H54 (cell line): Measurements from ENCODE around the gene PTPRB.

Experiments
- DNase-seq: peaks from one replicate; pipeline ENCODE4 v3.0.0; 2011; ENCODE audit warnings: low spot score, mixed read lengths; ENCODE audit not compliant: insufficient read length
- FAIRE-seq: peaks from 3 replicates; lab custom pipeline; 2011; peaks lifted over from hg19 to GRCh38; lab: Jason Lieb, UNC
- POLR2A ChIP-seq: IDR thresholded peaks from 2 replicates; pipeline ENCODE4 v1.6.1; 2011; ENCODE audit warnings: low read depth, mild to moderate bottlenecking, low read length

The PTPRB gene

DNA sequence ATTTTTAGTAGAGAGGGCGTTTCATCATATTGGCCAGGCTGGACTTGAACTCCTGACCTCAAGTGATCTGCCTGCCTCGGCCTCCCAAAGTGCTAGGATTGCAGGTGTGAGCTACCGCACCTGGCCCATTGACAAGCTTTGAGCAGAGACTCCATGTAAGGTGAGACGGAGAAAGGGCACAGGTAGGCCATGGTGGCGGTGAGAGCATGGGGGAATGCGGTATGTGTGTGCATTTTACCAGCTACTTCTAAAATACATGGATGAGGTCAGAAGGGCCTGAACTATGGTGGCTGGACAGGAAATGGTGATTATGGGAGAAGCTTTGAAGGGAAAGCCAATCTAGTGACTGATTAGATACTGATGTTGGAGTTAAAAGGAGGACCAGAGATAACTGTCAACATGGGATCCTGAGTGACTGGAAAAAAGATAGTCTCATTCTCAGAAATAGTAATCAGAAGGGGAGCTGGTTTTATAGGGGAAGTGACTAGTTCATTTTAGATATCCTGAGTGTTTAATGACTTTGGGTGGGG lies 21.9 kb upstream of the PTPRB start:
- no peak for FAIRE-seq
- DNase-seq, result no peak
- no peak for TF ChIP-seq POLR2A

DNA sequence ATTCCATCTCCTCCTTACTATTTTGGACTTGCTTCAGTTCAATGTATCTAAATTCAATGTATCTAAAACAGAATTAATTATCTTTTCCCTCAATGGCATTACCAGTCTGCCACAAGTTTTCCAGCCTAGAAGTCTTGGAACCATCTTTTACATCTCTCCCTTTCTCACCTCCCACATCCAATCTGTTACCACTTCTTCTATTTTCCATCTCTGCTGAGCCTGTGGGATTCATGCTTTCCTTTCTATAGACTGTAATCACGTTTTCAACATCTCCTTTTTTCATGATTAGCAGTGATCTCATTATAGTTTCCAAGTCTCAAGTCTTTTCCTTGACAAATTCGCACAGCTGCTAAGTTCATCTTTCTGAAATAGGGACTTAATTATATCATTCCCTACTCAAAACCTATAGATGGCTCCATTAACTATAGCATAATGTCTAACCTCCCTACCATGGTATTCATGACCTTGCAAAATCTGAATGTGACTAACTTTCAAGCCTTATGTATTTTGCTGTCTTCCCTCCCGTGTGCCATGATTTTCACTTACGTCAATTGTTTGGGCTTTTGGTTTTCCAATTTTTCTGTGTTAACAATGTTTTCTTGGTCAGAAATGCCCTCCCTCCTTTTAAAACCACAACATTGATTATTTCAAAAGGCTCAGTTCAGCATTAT lies 20.5 kb upstream of the PTPRB start:
- DNase-seq (no peak), FAIRE-seq (no peak)
- no peak for TF ChIP-seq POLR2A

DNA sequence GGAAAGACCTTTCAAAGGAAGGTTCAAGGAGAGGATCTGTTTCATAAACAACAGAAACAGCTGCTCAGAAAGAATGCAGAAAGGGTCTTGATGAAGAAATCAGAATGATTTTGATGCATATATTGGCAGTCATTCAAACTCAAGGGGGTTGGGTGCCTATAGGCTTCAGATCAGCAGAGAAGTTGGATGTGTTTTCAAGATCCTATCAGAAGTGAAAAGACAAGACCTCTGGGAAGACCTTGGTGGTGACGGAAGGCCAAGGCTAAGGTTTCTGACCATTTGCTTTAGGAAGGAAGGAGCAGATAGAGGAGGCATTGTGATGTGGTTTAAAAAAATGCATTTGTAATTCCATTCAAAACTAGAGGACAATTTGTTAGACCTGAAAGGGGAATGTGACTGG lies 15.2 kb upstream of the PTPRB start:
- DNase-seq, result no peak
- FAIRE-seq, result no peak
- TF ChIP-seq POLR2A, result no peak

GRCh38 chr12:70648831-70649230 lies 11.6 kb upstream of the PTPRB start:
- TF ChIP-seq POLR2A, result no peak
- DNase-seq (no peak), FAIRE-seq (peak; percentile 43)

DNA sequence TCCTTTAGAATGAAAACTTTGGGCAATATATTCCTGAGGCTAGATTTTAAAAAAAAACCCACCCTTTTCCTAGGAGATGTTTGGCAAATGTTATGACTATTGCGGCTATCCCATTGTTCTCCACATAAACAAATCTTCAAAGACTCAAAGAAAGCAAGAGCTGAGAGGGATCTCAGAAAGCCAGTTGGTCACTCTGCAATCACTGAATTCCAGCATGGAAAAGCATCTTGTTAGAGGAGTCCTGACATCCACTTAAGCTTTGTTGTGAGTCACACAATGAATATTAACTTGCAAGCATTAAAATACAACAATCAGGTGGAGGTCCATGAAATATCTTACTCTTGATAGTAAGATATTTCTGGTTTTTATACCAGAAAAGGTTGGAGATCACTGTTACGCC lies 11.0 kb upstream of the PTPRB start:
- FAIRE-seq (peak; percentile 64), DNase-seq (no peak)
- TF ChIP-seq POLR2A, result no peak

GRCh38 chr12:70646850-70647249 lies 9.6 kb upstream of the PTPRB start:
- DNase-seq (no peak), FAIRE-seq (peak; percentile 88)
- no peak for TF ChIP-seq POLR2A

DNA sequence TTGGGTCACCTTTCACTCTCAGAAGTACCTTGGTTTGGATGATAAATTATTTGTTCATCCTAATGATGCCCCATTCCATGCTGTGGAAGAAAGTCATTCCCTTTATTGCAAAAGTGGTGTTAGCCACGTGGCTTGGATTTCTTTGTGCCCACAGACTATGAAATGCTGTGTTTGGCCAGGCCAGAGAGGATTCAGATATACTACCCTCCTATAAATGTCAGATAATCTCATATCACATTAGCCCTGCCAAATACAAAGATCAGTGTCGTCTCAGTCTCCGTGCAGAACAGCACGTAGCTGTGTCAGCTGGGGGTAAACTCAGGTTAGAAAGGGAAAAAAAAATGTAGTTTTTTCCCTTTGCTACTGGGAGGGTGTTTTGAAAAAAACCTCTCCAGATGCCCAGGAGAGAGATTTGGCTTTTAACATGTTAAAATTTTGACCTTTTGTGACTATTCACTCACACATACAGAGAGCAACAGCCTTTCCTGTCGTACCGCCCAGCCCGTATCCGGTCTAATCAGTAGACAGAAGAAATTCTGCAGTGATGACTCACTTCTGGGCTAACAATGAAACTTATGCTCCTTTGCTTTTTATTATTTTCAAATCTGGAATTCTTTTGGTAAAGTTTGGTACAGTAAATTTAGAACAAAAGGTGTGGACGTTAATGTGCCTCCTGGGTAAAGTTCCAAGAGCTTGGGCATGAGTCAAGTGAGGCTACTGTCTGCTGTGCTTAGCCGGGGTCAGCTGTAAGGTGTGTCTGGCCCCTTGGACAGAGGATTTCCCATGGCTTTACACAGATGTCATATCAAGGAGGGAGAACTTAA lies 8.5 kb upstream of the PTPRB start:
- peak; percentile 96 for FAIRE-seq
- peak; percentile 23 for DNase-seq
- no peak for TF ChIP-seq POLR2A

DNA sequence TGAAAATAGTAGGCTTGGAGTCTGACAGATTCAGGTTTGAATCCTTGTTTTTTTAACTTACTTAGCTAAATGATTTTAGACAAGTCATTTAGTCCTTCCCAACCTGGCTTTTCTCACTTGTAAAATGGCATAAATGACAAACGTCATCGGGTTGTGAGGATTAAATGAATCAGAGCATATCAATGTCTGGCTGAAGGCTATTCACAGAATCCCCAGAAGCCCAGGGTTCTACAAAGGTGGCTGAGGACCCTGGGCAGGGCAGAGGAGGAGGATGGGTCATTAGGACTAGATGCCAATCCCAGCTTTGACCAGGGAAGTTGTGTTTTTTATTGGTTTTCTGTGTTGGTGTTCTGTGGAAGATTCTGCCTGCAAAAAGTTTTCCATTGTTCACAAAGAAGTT lies 7.6 kb upstream of the PTPRB start:
- no peak for TF ChIP-seq POLR2A
- FAIRE-seq, result peak; percentile 48
- DNase-seq, result no peak

GRCh38 chr12:70643939-70644338 lies 6.7 kb upstream of the PTPRB start:
- DNase-seq (no peak), FAIRE-seq (no peak)
- TF ChIP-seq POLR2A, result no peak

GRCh38 chr12:70641691-70642090 lies 4.5 kb upstream of the PTPRB start:
- DNase-seq (no peak), FAIRE-seq (no peak)
- no peak for TF ChIP-seq POLR2A

- FAIRE-seq (peak; percentile 6), DNase-seq (no peak)
- TF ChIP-seq POLR2A, result no peak
These were observed 3.7 kb upstream of the PTPRB start for GRCh38 chr12:70640901-70641300.

DNA sequence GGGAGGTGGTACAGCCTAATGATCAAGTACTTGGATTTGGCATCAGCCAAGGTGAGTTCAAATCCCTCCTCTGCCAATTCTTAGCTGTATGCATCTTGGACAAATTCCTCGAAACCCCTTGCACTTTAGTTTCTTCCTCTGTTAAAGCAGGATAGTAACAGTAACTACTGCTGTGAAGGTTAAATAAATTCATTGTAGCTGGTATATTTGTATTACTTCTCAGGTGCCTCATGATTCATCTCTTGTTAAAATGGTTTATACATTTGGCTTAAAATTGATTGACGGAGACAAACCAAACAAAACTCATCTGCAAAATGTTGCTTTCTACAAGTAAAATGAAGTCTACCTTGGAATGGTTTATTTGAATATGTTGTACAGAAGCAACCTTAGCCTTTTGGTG lies 2.3 kb upstream of the PTPRB start:
- TF ChIP-seq POLR2A, result no peak
- FAIRE-seq (no peak), DNase-seq (no peak)

DNA sequence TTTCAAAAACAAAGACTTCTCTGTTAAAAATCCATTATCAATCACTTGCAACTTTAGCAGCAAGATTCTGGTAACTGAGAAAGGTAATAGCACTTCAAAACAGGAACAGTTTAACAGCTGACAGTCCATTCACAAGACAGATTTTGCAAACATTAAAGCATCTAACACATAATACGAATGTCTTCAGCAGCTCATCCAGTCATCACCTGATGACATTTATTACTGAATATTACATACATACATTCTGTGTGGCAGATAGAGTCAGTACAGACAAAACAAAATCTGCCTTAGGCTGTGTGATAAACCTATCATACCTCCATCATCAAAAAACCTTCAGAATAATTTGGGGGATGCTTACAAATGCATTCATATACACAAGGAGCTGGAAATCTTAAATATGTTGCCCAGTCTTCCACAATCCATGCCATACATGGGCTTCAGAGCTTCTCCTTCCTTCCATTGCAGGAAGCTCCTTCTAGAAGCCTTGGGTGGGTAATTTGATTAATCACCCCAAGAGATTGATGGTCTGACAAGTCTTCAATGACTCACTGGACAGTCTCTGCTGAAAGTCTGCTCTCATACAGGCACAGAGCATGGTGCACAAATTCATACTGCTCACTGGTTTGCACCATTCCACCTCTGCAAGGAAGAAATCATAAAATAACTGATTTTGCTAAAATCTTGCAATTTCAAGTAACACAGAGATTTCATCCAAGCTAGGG lies 1.6 kb upstream of the PTPRB start:
- DNase-seq (no peak), FAIRE-seq (no peak)
- TF ChIP-seq POLR2A, result no peak

GRCh38 chr12:70635755-70636154 lies 1.5 kb downstream of the PTPRB start:
- no peak for TF ChIP-seq POLR2A
- DNase-seq (no peak), FAIRE-seq (no peak)
